GM19239 (cell line): Measurements from ENCODE around the gene ABHD18.
"Not testable (repeated sequence)": the region's sequence is repeated elsewhere in the genome, so short reads cannot be mapped to it uniquely, and the experiment has no call there.

Source experiments
- DNase-seq: peaks from one replicate; pipeline ENCODE4 v3.0.0; 2011; ENCODE audit warnings: low spot score; ENCODE audit not compliant: insufficient read length
- FAIRE-seq: peaks from 2 replicates; lab custom pipeline; 2011; peaks lifted over from hg19 to GRCh38; lab: Jason Lieb, UNC

Gene ABHD18

GRCh38 chr4:127965062-127965802, at the start of gene ABHD18, which contains the start of gene MFSD8:
Gene ABHD18 (plus strand): TSS chr4:127965406. CDS start chr4:127982956, 17,550 bp downstream.
Gene MFSD8 (minus strand): TSS chr4:127965173. CDS start chr4:127965133, 40 bp downstream.
- FAIRE-seq (peak; percentile 97), DNase-seq (peak; percentile 86)

- no peak for DNase-seq
- FAIRE-seq = no peak
Observed at GRCh38 chr4:127916512-127916911, 48.7 kb upstream of the ABHD18 start.

- FAIRE-seq = no peak
- no peak for DNase-seq
Observed at GRCh38 chr4:127917151-127917550, 48.1 kb upstream of the ABHD18 start.

GRCh38 chr4:127920521-127920920, 44.7 kb upstream of the ABHD18 start:
- no peak for FAIRE-seq
- no peak for DNase-seq

GRCh38 chr4:127922226-127922625, 43.0 kb upstream of the ABHD18 start:
- DNase-seq = no peak
- no peak for FAIRE-seq

GRCh38 chr4:127925720-127926119, 39.5 kb upstream of the ABHD18 start:
- not testable (repeated sequence) for DNase-seq, FAIRE-seq

GRCh38 chr4:127930175-127930574, 35.0 kb upstream of the ABHD18 start:
- DNase-seq (no peak), FAIRE-seq (no peak)

GRCh38 chr4:127931836-127932235, 33.4 kb upstream of the ABHD18 start:
- not testable (repeated sequence) for DNase-seq, FAIRE-seq

- DNase-seq (no peak), FAIRE-seq (peak; percentile 35)
Observed at GRCh38 chr4:127936974-127937373, 28.2 kb upstream of the ABHD18 start.

- DNase-seq (no peak), FAIRE-seq (no peak)
Observed at GRCh38 chr4:127957105-127957504, 8.1 kb upstream of the ABHD18 start.

- FAIRE-seq = no peak
- DNase-seq = no peak
Observed at GRCh38 chr4:127959794-127960193, 5.4 kb upstream of the ABHD18 start.

GRCh38 chr4:127963633-127964398, 1.4 kb upstream of the ABHD18 start:
- not testable (repeated sequence) for FAIRE-seq, DNase-seq

- not testable (repeated sequence) for FAIRE-seq, DNase-seq
Observed at GRCh38 chr4:127964426-127965061, 662 bp upstream of the ABHD18 start.

GRCh38 chr4:127965803-127966175, 583 bp downstream of the ABHD18 start:
- DNase-seq = peak; percentile 25

GRCh38 chr4:127967141-127967775, 2.1 kb downstream of the ABHD18 start:
- no peak for DNase-seq
- FAIRE-seq = no peak

More at GRCh38 chr4:127965803-127966175, 583 bp downstream of the ABHD18 start:
- FAIRE-seq = peak; percentile 64

GRCh38 chr4:127968586-127968985, 3.4 kb downstream of the ABHD18 start:
- DNase-seq (no peak), FAIRE-seq (no peak)

- FAIRE-seq, DNase-seq: not testable (repeated sequence)
Observed at GRCh38 chr4:127970925-127971324, 5.7 kb downstream of the ABHD18 start.

GRCh38 chr4:127975121-127975770, 10.0 kb downstream of the ABHD18 start:
- no peak for FAIRE-seq
- DNase-seq = no peak

GRCh38 chr4:127978930-127979329, 13.7 kb downstream of the ABHD18 start:
- no peak for FAIRE-seq
- no peak for DNase-seq

GRCh38 chr4:127982445-127982844, 17.2 kb downstream of the ABHD18 start:
- FAIRE-seq (no peak), DNase-seq (no peak)
